K562 (cell line): ENCODE results near the gene PM20D2. TPM values are rescaled to one million over a fixed set of nuclear protein-coding genes. Genes with fewer than 3 reads are reported as not detected.

Source experiments
- ATAC-seq: fragments of 200-7000 bp; cut with Tn5 transposase; 3 replicates; pipeline ENCODE4 v1.9.1; 2020; ENCODE audit warnings: moderate library complexity
- BruUV-seq: library from RNA; stranded (reverse); fragments of 400-500 nt; replicated peaks from 2 replicates; lab custom pipeline; 2021; lab: Mats Ljungman, UMichigan
- CTCF ChIA-PET: fragments of 300-600 bp; formaldehyde crosslinking; extraction: SDS; loops from one replicate; lab custom pipeline; 2021; ENCODE audit warnings: low intra/inter-chr PET ratio; lab: Yijun Ruan, JAX
- POLR2A ChIA-PET: fragments of 300-600, 350-650 bp; sonication (Branson Sonifier 250); formaldehyde crosslinking; extraction: SDS; loops from one replicate; lab custom pipeline; 2021; ENCODE audit warnings: antibody characterized with exemption, inconsistent platforms; lab: Yijun Ruan, JAX
- DNase-seq, 4 experiments: peaks; one replicate each; pipeline versions ENCODE4 v3.0.0 to v3.0.0-alpha.2; 2011 to 2018; ENCODE audit warnings: low spot score in 3 of 4, mixed read lengths in 3 of 4; ENCODE audit errors: extremely low read depth in 1 of 4
- FAIRE-seq: peaks from 2 replicates; lab custom pipeline; 2011; peaks lifted over from hg19 to GRCh38; lab: Jason Lieb, UNC
- H2AFZ ChIP-seq: 2 replicates; pipeline ENCODE4 v1.6.0; 2011; ENCODE audit warnings: low read depth, low read length, control low read depth, inconsistent platforms
- H3K27ac ChIP-seq: fragments of 200-600 bp; 3 replicates; pipeline ENCODE4 v1.8.0; 2011; ENCODE audit warnings: low read depth, mild to moderate bottlenecking, control low read depth, inconsistent platforms, low read length, moderate library complexity, mixed read lengths; ENCODE audit errors: extremely low read depth
- H3K27me3 ChIP-seq, 2 experiments: fragments of 300-600 bp in 1 of 2; 2 replicates in 1 of 2; 3 replicates in 1 of 2; pipeline versions ENCODE4 v1.6.0 to v1.8.0; 2011; ENCODE audit warnings: inconsistent platforms in 2 of 2, low read length in 2 of 2, mild to moderate bottlenecking in 1 of 2, mixed read lengths in 1 of 2, moderate library complexity in 1 of 2; ENCODE audit not compliant: control insufficient read depth in 2 of 2, insufficient read depth in 2 of 2
- H3K36me3 ChIP-seq: fragments of 300-600 bp; 3 replicates; pipeline ENCODE4 v1.8.0; 2011; ENCODE audit warnings: mild to moderate bottlenecking, low read length, inconsistent platforms; ENCODE audit not compliant: control insufficient read depth, insufficient read depth
- H3K4me1 ChIP-seq, 2 experiments: fragments of 200-600 bp in 1 of 2; replicated peaks in 1 of 2; 2 replicates in 1 of 2; 3 replicates in 1 of 2; pipeline versions ENCODE4 v1.5.1 to v1.8.0; 2011; ENCODE audit warnings: inconsistent platforms in 2 of 2, low read length in 2 of 2, mild to moderate bottlenecking in 1 of 2, mixed read lengths in 1 of 2, moderate library complexity in 1 of 2; ENCODE audit not compliant: control insufficient read depth in 2 of 2, insufficient read depth in 2 of 2
- H3K4me2 ChIP-seq: 2 replicates; pipeline ENCODE4 v1.6.1; 2011; ENCODE audit warnings: low read length, control low read depth, inconsistent platforms, mixed read lengths; ENCODE audit not compliant: insufficient read depth
- H3K4me3 ChIP-seq: fragments of 200-600 bp; sonication (generic), shearing (Covaris generic); 2 replicates; pipeline ENCODE4 v1.5.1; 2016; ENCODE audit warnings: control low read depth, inconsistent platforms
- H3K79me2 ChIP-seq: fragments of 200-600 bp; 3 replicates; pipeline ENCODE4 v1.8.0; 2011; ENCODE audit warnings: low read length, inconsistent platforms; ENCODE audit not compliant: control insufficient read depth, insufficient read depth
- H3K9ac ChIP-seq, 2 experiments: 2 replicates each; pipeline versions ENCODE4 v1.6.0 to v1.6.1; 2011; ENCODE audit warnings: low read depth in 2 of 2, low read length in 2 of 2, control low read depth in 1 of 2, inconsistent platforms in 1 of 2, mild to moderate bottlenecking in 1 of 2, mixed read lengths in 1 of 2; ENCODE audit not compliant: insufficient read depth in 1 of 2
- H3K9me1 ChIP-seq: one replicate; pipeline ENCODE4 v1.6.0; 2011; ENCODE audit warnings: inconsistent platforms, mild to moderate bottlenecking, low read length, moderate library complexity; ENCODE audit not compliant: control insufficient read depth, insufficient read depth
- H3K9me3 ChIP-seq: replicated peaks from 2 replicates; pipeline ENCODE4 v1.5.1; 2011; ENCODE audit warnings: low read depth, low read length, inconsistent platforms; ENCODE audit not compliant: control insufficient read depth, insufficient read depth
- H4K20me1 ChIP-seq: replicated peaks from 2 replicates; pipeline ENCODE4 v1.6.1; 2011; ENCODE audit warnings: low read length, inconsistent platforms, mixed read lengths; ENCODE audit not compliant: control insufficient read depth, insufficient read depth
- RAD51 ChIP-seq: fragments of 450-650 bp; IDR thresholded peaks from 2 replicates; pipeline ENCODE4 v1.7.1; 2016; ENCODE audit warnings: low read depth, mild to moderate bottlenecking, borderline replicate concordance
- TFE3 ChIP-seq: fragments of 450-650 bp; formaldehyde crosslinking; IDR thresholded peaks from 2 replicates; pipeline ENCODE4 v1.4.0; 2020; ENCODE audit warnings: mild to moderate bottlenecking, mixed read lengths
- ZNF23 ChIP-seq: fragments of 250-450 bp; sonication (Bioruptor Pico); IDR thresholded peaks from 2 replicates; pipeline ENCODE4 v1.4.0; 2020; ENCODE audit warnings: mild to moderate bottlenecking
- ZNF445 ChIP-seq: fragments of 250-450 bp; sonication (Bioruptor Pico); IDR thresholded peaks from 2 replicates; pipeline ENCODE4 v1.4.0; 2020; ENCODE audit warnings: low read depth, mild to moderate bottlenecking, moderate library complexity
- ZNF764 ChIP-seq: fragments of 250-450 bp; sonication (Bioruptor Pico); IDR thresholded peaks from 2 replicates; pipeline ENCODE4 v1.4.0; 2020; ENCODE audit warnings: low read depth, mild to moderate bottlenecking, moderate library complexity
- in situ Hi-C: fragments of 300-500 bp; cut with MboI; formaldehyde crosslinking; loops from 4 replicates; pipeline ENCODE4 v1.15.0; 2018; ENCODE audit warnings: inconsistent platforms, mixed read lengths
- intact Hi-C: fragments of 100-400 bp; cut with micrococcal nuclease; formaldehyde crosslinking; loops from 2 replicates; pipeline ENCODE4 v1.14.2; 2022
- polyA plus RNA-seq, 8 experiments: library from polyadenylated mRNA; depleted of rRNA in 4 of 8; stranded (reverse) in 5 of 8; unstranded in 3 of 8; fragments of >200 nt; fragmentation: Nextera tagmentation in 2 of 8; fragmentation: Illumina TruSeq in 1 of 8; extraction: Ambion mirVana in 2 of 8; extraction: Trizol in 1 of 8; gene quantifications; 2 replicates each; pipeline versions ENCODE4 v1.2.1 to v1.2.3, GENCODE V29; 2011 to 2014; ENCODE audit warnings: inconsistent platforms in 1 of 8, missing spikeins in 1 of 8
- total RNA-seq, 7 experiments: library from RNA; depleted of rRNA in 6 of 7; stranded (reverse); fragments of >200 nt in 6 of 7; fragmentation: Illumina TruSeq in 2 of 7; extraction: Trizol in 2 of 7; gene quantifications; 2 replicates each; pipeline versions ENCODE4 v1.2.1 to v1.2.3, GENCODE V29; 2011 to 2021; ENCODE audit warnings: low replicate concordance in 1 of 7
- TF ChIP-seq, protein P1 (sequence below): IDR thresholded peaks from 3 replicates; pipeline ENCODE4 v1.6.1; 2011; ENCODE audit warnings: borderline replicate concordance, mild to moderate bottlenecking, moderate library complexity; ENCODE audit not compliant: insufficient read length; ENCODE audit errors: extremely low read depth

The PM20D2 gene
- total and polyA plus RNA-seq, 9 of the 15 experiments (the other 6 are each of a cell fraction or from before 2014, with no cell fraction given): 0.30 to 2.6 (median 1.00) TPM

- no peak overlapping the region for H2AFZ ChIP-seq
- no peak overlapping the region for H3K9ac ChIP-seq
- no peaks in the 10 kb centered on the region for H4K20me1 ChIP-seq
- no peaks in the 10 kb centered on the region; a peak in 1 of 5 replicates for H3K4me1 ChIP-seq
- in situ Hi-C loops: no loop called here
- TF ChIP-seq ZNF23 (no peak), ZNF764 (CRISPR knock-in tag) (no peak), RAD51 (no peak), ZNF445 (CRISPR knock-in tag) (no peak), TFE3 (CRISPR knock-in tag) (no peak)
- TF ChIP-seq, protein P1, sequence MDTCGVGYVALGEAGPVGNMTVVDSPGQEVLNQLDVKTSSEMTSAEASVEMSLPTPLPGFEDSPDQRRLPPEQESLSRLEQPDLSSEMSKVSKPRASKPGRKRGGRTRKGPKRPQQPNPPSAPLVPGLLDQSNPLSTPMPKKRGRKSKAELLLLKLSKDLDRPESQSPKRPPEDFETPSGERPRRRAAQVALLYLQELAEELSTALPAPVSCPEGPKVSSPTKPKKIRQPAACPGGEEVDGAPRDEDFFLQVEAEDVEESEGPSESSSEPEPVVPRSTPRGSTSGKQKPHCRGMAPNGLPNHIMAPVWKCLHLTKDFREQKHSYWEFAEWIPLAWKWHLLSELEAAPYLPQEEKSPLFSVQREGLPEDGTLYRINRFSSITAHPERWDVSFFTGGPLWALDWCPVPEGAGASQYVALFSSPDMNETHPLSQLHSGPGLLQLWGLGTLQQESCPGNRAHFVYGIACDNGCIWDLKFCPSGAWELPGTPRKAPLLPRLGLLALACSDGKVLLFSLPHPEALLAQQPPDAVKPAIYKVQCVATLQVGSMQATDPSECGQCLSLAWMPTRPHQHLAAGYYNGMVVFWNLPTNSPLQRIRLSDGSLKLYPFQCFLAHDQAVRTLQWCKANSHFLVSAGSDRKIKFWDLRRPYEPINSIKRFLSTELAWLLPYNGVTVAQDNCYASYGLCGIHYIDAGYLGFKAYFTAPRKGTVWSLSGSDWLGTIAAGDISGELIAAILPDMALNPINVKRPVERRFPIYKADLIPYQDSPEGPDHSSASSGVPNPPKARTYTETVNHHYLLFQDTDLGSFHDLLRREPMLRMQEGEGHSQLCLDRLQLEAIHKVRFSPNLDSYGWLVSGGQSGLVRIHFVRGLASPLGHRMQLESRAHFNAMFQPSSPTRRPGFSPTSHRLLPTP: no peak
- ATAC-seq (no peak), DNase-seq (no peak), FAIRE-seq (no peak)
- no TSS peak for BruUV-seq
- intact Hi-C loops: no loop called here
- no peaks in the 10 kb centered on the region for H3K36me3 ChIP-seq
- ChIA-PET POLR2A (no interaction called here), CTCF (no interaction called here)
- H3K9me3 ChIP-seq: no peaks in the 10 kb centered on the region
- H3K4me3 ChIP-seq: no peak overlapping the region
- no peaks in the 10 kb centered on the region for H3K79me2 ChIP-seq
- H3K27ac ChIP-seq: no peak overlapping the region
- no peaks in the 10 kb centered on the region for H3K9me1 ChIP-seq
- H3K27me3 ChIP-seq: peaks cover 10 to 12% of the 10 kb centered on the region in 2 experiments; a peak in 3 of 5 replicates
- no peak overlapping the region for H3K4me2 ChIP-seq
Observed at GRCh38 chr6:89214197-89214596, 68.3 kb downstream of the PM20D2 start.

Other genes starting within 250 kb of the PM20D2 start
- gene RNGTT, start 182.4 kb upstream of the PM20D2 start, total RNA-seq (2014; rRNA removed): 18.5 and 21.7 TPM in 2 replicates
- gene RNGTT, start 182.4 kb upstream of the PM20D2 start, total RNA-seq (2014; rRNA removed; fragmentation: Illumina TruSeq; extraction: Trizol): 31.7 and 35.0 TPM in 2 replicates
- 27.6 and 29.9 TPM in 2 replicates for gene RNGTT, start 182.4 kb upstream of the PM20D2 start, total RNA-seq (2015; rRNA removed; fragmentation: Illumina TruSeq; extraction: Trizol)
- 17.5 and 19.5 TPM in 2 replicates for gene RNGTT, start 182.4 kb upstream of the PM20D2 start, total RNA-seq (2021)
- 9.5 and 13.7 TPM in 2 replicates for gene RNGTT, start 182.4 kb upstream of the PM20D2 start, polyA plus RNA-seq (2011; rRNA removed)
- gene RNGTT, start 182.4 kb upstream of the PM20D2 start, polyA plus RNA-seq (2014; fragmentation: Illumina TruSeq; extraction: Trizol): 16.9 and 21.3 TPM in 2 replicates
- gene RNGTT, start 182.4 kb upstream of the PM20D2 start, polyA plus RNA-seq (2014; fragmentation: Nextera tagmentation; extraction: Ambion mirVana): 1 to 10 TPM; 6.1 to 7.8 TPM
- 12.6 and 14.2 TPM in 2 replicates for gene RNGTT, start 182.4 kb upstream of the PM20D2 start, polyA plus RNA-seq (2014; rRNA removed)
- 5.4 and 6.3 TPM in 2 replicates for gene PNRC1, start 65.3 kb upstream of the PM20D2 start, total RNA-seq (2014; rRNA removed)
- 7.4 and 8.1 TPM in 2 replicates for gene PNRC1, start 65.3 kb upstream of the PM20D2 start, total RNA-seq (2014; rRNA removed; fragmentation: Illumina TruSeq; extraction: Trizol)
- 5.9 and 6.6 TPM in 2 replicates for gene PNRC1, start 65.3 kb upstream of the PM20D2 start, total RNA-seq (2015; rRNA removed; fragmentation: Illumina TruSeq; extraction: Trizol)
- gene PNRC1, start 65.3 kb upstream of the PM20D2 start, total RNA-seq (2021): 10.3 and 10.8 TPM in 2 replicates
- gene PNRC1, start 65.3 kb upstream of the PM20D2 start, polyA plus RNA-seq (2011; rRNA removed): 7.7 and 9.6 TPM in 2 replicates
- 6.5 and 6.6 TPM in 2 replicates for gene PNRC1, start 65.3 kb upstream of the PM20D2 start, polyA plus RNA-seq (2014; fragmentation: Illumina TruSeq; extraction: Trizol)
- gene PNRC1, start 65.3 kb upstream of the PM20D2 start, polyA plus RNA-seq (2014; fragmentation: Nextera tagmentation; extraction: Ambion mirVana): 1 to 10 TPM; 1.2 to 1.8 TPM
- gene PNRC1, start 65.3 kb upstream of the PM20D2 start, polyA plus RNA-seq (2014; rRNA removed): 2.5 and 4.0 TPM in 2 replicates
- not detected in 2 replicates for gene SRSF12, start 28.0 kb upstream of the PM20D2 start, total RNA-seq (2014; rRNA removed)
- not detected in 2 replicates for gene SRSF12, start 28.0 kb upstream of the PM20D2 start, total RNA-seq (2014; rRNA removed; fragmentation: Illumina TruSeq; extraction: Trizol)
- gene SRSF12, start 28.0 kb upstream of the PM20D2 start, total RNA-seq (2015; rRNA removed; fragmentation: Illumina TruSeq; extraction: Trizol): not detected in 2 replicates
- not detected in 2 replicates for gene SRSF12, start 28.0 kb upstream of the PM20D2 start, total RNA-seq (2021)
- not detected in 2 replicates for gene SRSF12, start 28.0 kb upstream of the PM20D2 start, polyA plus RNA-seq (2011; rRNA removed)
- gene SRSF12, start 28.0 kb upstream of the PM20D2 start, polyA plus RNA-seq (2014; fragmentation: Illumina TruSeq; extraction: Trizol): not detected in 2 replicates
- not detected for gene SRSF12, start 28.0 kb upstream of the PM20D2 start, polyA plus RNA-seq (2014; fragmentation: Nextera tagmentation; extraction: Ambion mirVana)
- not detected in 2 replicates for gene SRSF12, start 28.0 kb upstream of the PM20D2 start, polyA plus RNA-seq (2014; rRNA removed)
- not detected in 2 replicates for gene GABRR1, start 71.3 kb downstream of the PM20D2 start, total RNA-seq (2014; rRNA removed)
- gene GABRR1, start 71.3 kb downstream of the PM20D2 start, total RNA-seq (2014; rRNA removed; fragmentation: Illumina TruSeq; extraction: Trizol): not detected in 2 replicates
- gene GABRR1, start 71.3 kb downstream of the PM20D2 start, total RNA-seq (2015; rRNA removed; fragmentation: Illumina TruSeq; extraction: Trizol): not detected in 2 replicates
- gene GABRR1, start 71.3 kb downstream of the PM20D2 start, total RNA-seq (2021): not detected in 2 replicates
- gene GABRR1, start 71.3 kb downstream of the PM20D2 start, polyA plus RNA-seq (2011; rRNA removed): not detected in 2 replicates
- not detected in 2 replicates for gene GABRR1, start 71.3 kb downstream of the PM20D2 start, polyA plus RNA-seq (2014; fragmentation: Illumina TruSeq; extraction: Trizol)
- gene GABRR1, start 71.3 kb downstream of the PM20D2 start, polyA plus RNA-seq (2014; fragmentation: Nextera tagmentation; extraction: Ambion mirVana): not detected
- gene GABRR1, start 71.3 kb downstream of the PM20D2 start, polyA plus RNA-seq (2014; rRNA removed): 0.03 TPM in 1 of 2 replicates, not detected in the other
- not detected in 2 replicates for gene GABRR2, start 169.2 kb downstream of the PM20D2 start, total RNA-seq (2014; rRNA removed)
- not detected in 2 replicates for gene GABRR2, start 169.2 kb downstream of the PM20D2 start, total RNA-seq (2014; rRNA removed; fragmentation: Illumina TruSeq; extraction: Trizol)
- not detected in 2 replicates for gene GABRR2, start 169.2 kb downstream of the PM20D2 start, total RNA-seq (2015; rRNA removed; fragmentation: Illumina TruSeq; extraction: Trizol)
- not detected in 2 replicates for gene GABRR2, start 169.2 kb downstream of the PM20D2 start, total RNA-seq (2021)
- gene GABRR2, start 169.2 kb downstream of the PM20D2 start, polyA plus RNA-seq (2011; rRNA removed): 0.10 and 0.18 TPM in 2 replicates
- 0.13 TPM in 1 of 2 replicates, not detected in the other for gene GABRR2, start 169.2 kb downstream of the PM20D2 start, polyA plus RNA-seq (2014; fragmentation: Illumina TruSeq; extraction: Trizol)
- gene GABRR2, start 169.2 kb downstream of the PM20D2 start, polyA plus RNA-seq (2014; fragmentation: Nextera tagmentation; extraction: Ambion mirVana): not detected
- gene GABRR2, start 169.2 kb downstream of the PM20D2 start, polyA plus RNA-seq (2014; rRNA removed): 0.09 TPM in 1 of 2 replicates, not detected in the other
- gene UBE2J1, start 206.7 kb downstream of the PM20D2 start, total RNA-seq (2014; rRNA removed): 19.6 and 19.7 TPM in 2 replicates
- 27.2 and 30.0 TPM in 2 replicates for gene UBE2J1, start 206.7 kb downstream of the PM20D2 start, total RNA-seq (2014; rRNA removed; fragmentation: Illumina TruSeq; extraction: Trizol)
- gene UBE2J1, start 206.7 kb downstream of the PM20D2 start, total RNA-seq (2015; rRNA removed; fragmentation: Illumina TruSeq; extraction: Trizol): 25.8 and 28.5 TPM in 2 replicates
- gene UBE2J1, start 206.7 kb downstream of the PM20D2 start, total RNA-seq (2021): 22.0 and 22.4 TPM in 2 replicates
- 25.8 and 32.6 TPM in 2 replicates for gene UBE2J1, start 206.7 kb downstream of the PM20D2 start, polyA plus RNA-seq (2011; rRNA removed)
- gene UBE2J1, start 206.7 kb downstream of the PM20D2 start, polyA plus RNA-seq (2014; fragmentation: Illumina TruSeq; extraction: Trizol): 24.6 and 28.9 TPM in 2 replicates
- 10 to 100 TPM; 11.6 to 14.9 TPM for gene UBE2J1, start 206.7 kb downstream of the PM20D2 start, polyA plus RNA-seq (2014; fragmentation: Nextera tagmentation; extraction: Ambion mirVana)
- gene UBE2J1, start 206.7 kb downstream of the PM20D2 start, polyA plus RNA-seq (2014; rRNA removed): 18.8 and 20.6 TPM in 2 replicates